H1 (cell line): Measurements from ENCODE around the gene CPD. TPM values are rescaled to one million over a fixed set of nuclear protein-coding genes. Genes with fewer than 3 reads are reported as not detected.

ENCODE experiments used
- CTCF ChIA-PET: fragments of 300-600 bp; sonication (Branson Sonifier 250); formaldehyde crosslinking; loops from one replicate; lab custom pipeline; 2021; ENCODE audit not compliant: partially characterized antibody; lab: Charles Lee
- POLR2A ChIA-PET: fragments of 300-600 bp; sonication (Branson Sonifier 250); formaldehyde crosslinking; loops from one replicate; lab custom pipeline; 2021; ENCODE audit warnings: inconsistent platforms; ENCODE audit not compliant: partially characterized antibody; lab: Charles Lee
- DNase-seq, 2 experiments: peaks; one replicate each; pipeline versions ENCODE4 v3.0.0 to v3.0.0-alpha.2; 2010 to 2022; ENCODE audit warnings: low spot score in 2 of 2, low read depth in 1 of 2, mixed read lengths in 1 of 2
- FAIRE-seq: peaks from 2 replicates; lab custom pipeline; 2011; peaks lifted over from hg19 to GRCh38; lab: Jason Lieb, UNC
- H2AFZ ChIP-seq: 2 replicates; pipeline ENCODE4 v1.8.1; 2012; ENCODE audit warnings: low read length, inconsistent platforms
- H2AK5ac ChIP-seq: 2 replicates; pipeline ENCODE4 v1.6.1; 2013; ENCODE audit warnings: low read depth, low read length
- H2BK120ac ChIP-seq: replicated peaks from 2 replicates; pipeline ENCODE3; 2013; ENCODE audit warnings: low read depth, low read length, inconsistent platforms
- H2BK12ac ChIP-seq: 2 replicates; pipeline ENCODE4 v1.6.1; 2013; ENCODE audit warnings: low read depth, low read length
- H2BK15ac ChIP-seq: 2 replicates; pipeline ENCODE4 v1.6.1; 2013; ENCODE audit warnings: low read length
- H2BK20ac ChIP-seq: 2 replicates; pipeline ENCODE4 v1.6.1; 2013; ENCODE audit warnings: low read length
- H2BK5ac ChIP-seq: 2 replicates; pipeline ENCODE4 v1.6.1; 2013; ENCODE audit warnings: low read depth, low read length
- H3K14ac ChIP-seq: 2 replicates; pipeline ENCODE4 v1.6.1; 2013; ENCODE audit warnings: inconsistent platforms; ENCODE audit not compliant: insufficient read length
- H3K18ac ChIP-seq: 2 replicates; pipeline ENCODE4 v1.6.1; 2013; ENCODE audit warnings: low read length; ENCODE audit errors: extremely low read depth
- H3K23ac ChIP-seq: 2 replicates; pipeline ENCODE4 v1.6.1; 2013; ENCODE audit warnings: inconsistent platforms; ENCODE audit not compliant: insufficient read length
- H3K23me2 ChIP-seq: 2 replicates; pipeline ENCODE4 v1.6.1; 2013; ENCODE audit warnings: low read depth, low read length
- H3K27ac ChIP-seq: 2 replicates; pipeline ENCODE4 v1.6.1; 2011; ENCODE audit warnings: low read depth, low read length, inconsistent platforms
- H3K27me3 ChIP-seq, 4 experiments: replicated peaks in 1 of 4; 1 replicate in 1 of 4; 2 replicates in 3 of 4; pipeline versions ENCODE4 v1.6.1 to v1.8.1; 2011 to 2013; ENCODE audit warnings: low read length in 3 of 4, mild to moderate bottlenecking in 3 of 4, inconsistent platforms in 2 of 4, mixed read lengths in 2 of 4, moderate library complexity in 1 of 4; ENCODE audit not compliant: control insufficient read depth in 3 of 4, insufficient read depth in 3 of 4; ENCODE audit errors: extremely low read depth in 1 of 4
- H3K36me3 ChIP-seq, 4 experiments: 2 replicates each; pipeline versions ENCODE4 v1.6.1 to v1.8.1; 2011 to 2013; ENCODE audit warnings: mild to moderate bottlenecking in 4 of 4, low read length in 3 of 4, moderate library complexity in 2 of 4, control low read depth in 1 of 4, inconsistent platforms in 1 of 4; ENCODE audit not compliant: insufficient read depth in 4 of 4, control insufficient read depth in 2 of 4
- H3K4ac ChIP-seq: replicated peaks from 2 replicates; pipeline ENCODE3; 2013; ENCODE audit warnings: low read length, low read depth, mixed read lengths, inconsistent platforms; ENCODE audit not compliant: insufficient read length
- H3K4me1 ChIP-seq, 4 experiments: replicated peaks in 1 of 4; 1 replicate in 1 of 4; 2 replicates in 3 of 4; pipeline versions ENCODE4 v1.6.1 to v1.8.1; 2011 to 2013; ENCODE audit warnings: low read length in 3 of 4, inconsistent platforms in 2 of 4, mixed read lengths in 1 of 4; ENCODE audit not compliant: insufficient read depth in 4 of 4, control insufficient read depth in 3 of 4
- H3K4me2 ChIP-seq, 2 experiments: 2 replicates each; pipeline versions ENCODE4 v1.6.1 to v1.8.1; 2011 to 2013; ENCODE audit warnings: low read depth in 2 of 2, low read length in 2 of 2, control low read depth in 1 of 2, inconsistent platforms in 1 of 2, mild to moderate bottlenecking in 1 of 2; ENCODE audit not compliant: insufficient read depth in 1 of 2
- H3K4me3 ChIP-seq, 4 experiments: fragments of 200-600, 300-600 bp in 1 of 4; sonication (generic), shearing (Covaris generic), sonication (Bioruptor Twin) in 1 of 4; 2 replicates each; pipeline versions ENCODE4 v1.5.1 to v1.8.1; 2011 to 2016; ENCODE audit warnings: low read length in 4 of 4, low read depth in 3 of 4, control low read depth in 2 of 4, inconsistent platforms in 2 of 4, mild to moderate bottlenecking in 2 of 4, mixed read lengths in 1 of 4, moderate library complexity in 1 of 4; ENCODE audit not compliant: insufficient read depth in 2 of 4; ENCODE audit errors: extremely low read depth in 1 of 4
- H3K56ac ChIP-seq: replicated peaks from 2 replicates; pipeline ENCODE3; 2013; ENCODE audit warnings: low read depth, mild to moderate bottlenecking, mixed read lengths, low read length, inconsistent platforms; ENCODE audit not compliant: insufficient read length
- H3K79me1 ChIP-seq: 2 replicates; pipeline ENCODE4 v1.6.1; 2013; ENCODE audit warnings: low read depth, low read length, control low read depth
- H3K79me2 ChIP-seq, 2 experiments: 2 replicates each; pipeline versions ENCODE4 v1.6.1 to v1.8.1; 2012 to 2013; ENCODE audit warnings: low read length in 2 of 2, mild to moderate bottlenecking in 2 of 2, inconsistent platforms in 1 of 2; ENCODE audit not compliant: insufficient read depth in 2 of 2, control insufficient read depth in 1 of 2
- H3K9ac ChIP-seq, 4 experiments: replicated peaks in 1 of 4; 1 replicate in 1 of 4; 2 replicates in 3 of 4; pipeline versions ENCODE4 v1.6.1 to v1.8.1; 2011 to 2013; ENCODE audit warnings: low read depth in 3 of 4, low read length in 3 of 4, control low read depth in 2 of 4, mild to moderate bottlenecking in 2 of 4, moderate library complexity in 2 of 4, inconsistent platforms in 1 of 4; ENCODE audit errors: extremely low read depth in 1 of 4
- H3K9me3 ChIP-seq, 2 experiments: 2 replicates each; pipeline versions ENCODE4 v1.6.1 to v1.8.1; 2012 to 2013; ENCODE audit warnings: mild to moderate bottlenecking in 2 of 2, moderate library complexity in 2 of 2, control low read depth in 1 of 2, inconsistent platforms in 1 of 2, low read depth in 1 of 2, low read length in 1 of 2, mixed read lengths in 1 of 2; ENCODE audit not compliant: insufficient read depth in 2 of 2
- H4K20me1 ChIP-seq, 2 experiments: replicated peaks in 1 of 2; 2 replicates each; pipeline versions ENCODE3 to v1.8.1; 2011 to 2013; ENCODE audit warnings: inconsistent platforms in 2 of 2, low read length in 2 of 2, mild to moderate bottlenecking in 1 of 2; ENCODE audit not compliant: insufficient read depth in 2 of 2, control insufficient read depth in 1 of 2
- H4K5ac ChIP-seq: 2 replicates; pipeline ENCODE4 v1.6.1; 2013; ENCODE audit warnings: low read length, low read depth, mixed read lengths, inconsistent platforms; ENCODE audit not compliant: insufficient read length
- H4K8ac ChIP-seq: 2 replicates; pipeline ENCODE4 v1.8.0; 2013; ENCODE audit warnings: mild to moderate bottlenecking, moderate library complexity, low read length, inconsistent platforms; ENCODE audit not compliant: insufficient read depth; ENCODE audit errors: extremely low read depth
- H4K91ac ChIP-seq: replicated peaks from 2 replicates; pipeline ENCODE3; 2013; ENCODE audit warnings: low read length, mixed read lengths, inconsistent platforms; ENCODE audit not compliant: insufficient read length
- EGR1 ChIP-seq: IDR thresholded peaks from 2 replicates; pipeline ENCODE4 v1.6.1; 2011; ENCODE audit warnings: low read depth, low read length, borderline replicate concordance
- HDAC2 ChIP-seq, 2 experiments: fragments of 300-600 bp in 1 of 2; sonication (generic) in 1 of 2; IDR thresholded peaks; 2 replicates each; pipeline ENCODE4 v1.6.1; 2011 to 2012; ENCODE audit warnings: low read depth in 2 of 2, low read length in 2 of 2, mild to moderate bottlenecking in 2 of 2, moderate library complexity in 2 of 2, borderline replicate concordance in 1 of 2, inconsistent platforms in 1 of 2
- HDAC6 ChIP-seq: IDR thresholded peaks from one replicate; pipeline ENCODE4 v1.7.1; 2012; ENCODE audit warnings: low read depth, mild to moderate bottlenecking, inconsistent platforms, low read length, moderate library complexity
- NANOG ChIP-seq: IDR thresholded peaks from 2 replicates; pipeline ENCODE4 v1.6.1; 2011; ENCODE audit warnings: low read length, low read depth, mild to moderate bottlenecking, inconsistent platforms; ENCODE audit not compliant: insufficient read depth, poor library complexity, severe bottlenecking
- POLR2A ChIP-seq, 2 experiments: IDR thresholded peaks; 1 replicate in 1 of 2; 2 replicates in 1 of 2; pipeline ENCODE4 v1.6.1; 2011; ENCODE audit warnings: low read depth in 2 of 2, low read length in 2 of 2, mild to moderate bottlenecking in 2 of 2; ENCODE audit errors: control extremely low read depth in 1 of 2
- POU5F1 ChIP-seq: IDR thresholded peaks from 2 replicates; pipeline ENCODE4 v1.6.1; 2011; ENCODE audit warnings: low read depth, mild to moderate bottlenecking, low read length, moderate library complexity
- RXRA ChIP-seq: IDR thresholded peaks from 2 replicates; pipeline ENCODE4 v1.6.1; 2011; ENCODE audit warnings: low read depth, mild to moderate bottlenecking, low read length, moderate library complexity; ENCODE audit not compliant: insufficient read depth
- SIRT6 ChIP-seq: IDR thresholded peaks from one replicate; pipeline ENCODE4 v1.7.1; 2012; ENCODE audit warnings: low read length, inconsistent platforms
- WGBS, 2 experiments: shearing (Covaris generic) in 1 of 2; methylation state at CpG; one replicate each; pipeline versions ENCODE4 v1.1.6 to v1.1.7; 2013 to 2015; ENCODE audit warnings: low lambda C conversion rate in 2 of 2, mixed read lengths in 2 of 2, inconsistent platforms in 1 of 2, low coverage in 1 of 2, missing lambda C conversion rate in 1 of 2; ENCODE audit not compliant: insufficient replicate concordance in 2 of 2, insufficient coverage in 1 of 2, insufficient read length in 1 of 2; ENCODE audit errors: extremely low coverage in 1 of 2, missing lambda C conversion rate in 1 of 2; 5-methylcytosine and 5-hydroxymethylcytosine counted together
- polyA plus RNA-seq, 7 experiments: library from polyadenylated mRNA; depleted of rRNA in 3 of 7; stranded (reverse) in 5 of 7; unstranded in 2 of 7; fragments of >200 nt in 5 of 7; fragments of 200-250 nt in 2 of 7; gene quantifications; 1 replicate in 5 of 7; 2 replicates in 1 of 7; 4 replicates in 1 of 7; pipeline versions ENCODE4 v1.2.1 to v1.2.3, GENCODE V29; 2011 to 2013; ENCODE audit warnings: missing spikeins in 2 of 7, mixed read lengths in 2 of 7
- total RNA-seq: library from RNA; stranded (reverse); fragmentation: NEBNext Ultra II Directional; extraction: Animal tissue kit (Norgen Biotek cat#: 25700); gene quantifications from 2 replicates; pipeline ENCODE4 v1.2.1, GENCODE V29; 2021

CPD gene
- total and polyA plus RNA-seq, 2 of the 8 experiments (the other 6 are each of a cell fraction or from before 2014, with no cell fraction given), result 8.6 to 46.2 TPM

DNA sequence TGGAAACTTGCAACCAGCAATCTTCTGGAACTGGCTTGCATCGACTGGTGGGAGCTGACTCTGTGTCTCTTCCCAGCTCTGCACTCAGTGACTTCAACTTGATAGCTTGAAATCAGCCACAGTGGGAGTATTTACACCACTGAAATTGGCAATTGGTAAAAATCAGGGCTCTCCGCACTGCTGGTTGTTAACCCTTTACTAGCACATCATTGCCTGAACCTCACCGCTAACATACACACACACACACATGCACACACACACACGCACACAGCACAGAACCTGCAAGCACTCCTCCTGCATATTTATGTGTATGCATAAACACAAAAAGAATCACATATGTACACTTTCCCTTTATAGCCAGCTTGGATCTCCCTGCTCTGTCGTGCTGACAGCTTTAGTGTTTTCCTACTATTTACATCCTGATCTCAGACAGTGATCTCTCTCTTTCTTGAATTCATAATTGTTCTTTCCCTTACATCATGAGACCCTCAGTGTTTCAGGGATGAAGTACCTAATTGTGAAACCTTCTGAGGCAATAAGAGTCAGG, 37.0 kb upstream of the CPD start:
- no peak overlapping the region for H2BK5ac ChIP-seq
- H3K27ac ChIP-seq, result no peak overlapping the region
- 88% methylated on average over 5 of the region's 5 CpGs; no CpG with 5 or more reads in 1 of the 2 experiments for WGBS, 2 experiments
- H3K4me2 ChIP-seq, result no peak overlapping the region
- no peak overlapping the region for H2BK20ac ChIP-seq
- H2BK15ac ChIP-seq, result no peak overlapping the region
- no peak for TF ChIP-seq RXRA
- TF ChIP-seq HDAC6, result no peak
- no peak for TF ChIP-seq POU5F1
- TF ChIP-seq POLR2A (IDR thresholded peaks at IDR 0.05; ENCODE audit: control extremely low read depth in 1 of 2, low read depth in 2 of 2, low read length in 2 of 2), result no peak
- no peak for TF ChIP-seq NANOG
- no peak for TF ChIP-seq HDAC2 (IDR thresholded peaks at IDR 0.05; ENCODE audit: borderline replicate concordance in 1 of 2, low read depth in 2 of 2, low read length in 2 of 2)
- TF ChIP-seq EGR1, result no peak
- no peak for TF ChIP-seq SIRT6
- no peaks in the 10 kb centered on the region for H4K20me1 ChIP-seq
- FAIRE-seq (no peak), DNase-seq (no peak)
- no peak overlapping the region for H3K14ac ChIP-seq
- H3K9ac ChIP-seq, result no peak overlapping the region
- no peak overlapping the region for H4K5ac ChIP-seq
- H3K18ac ChIP-seq, result no peak overlapping the region
- H2BK12ac ChIP-seq, result no peak overlapping the region
- no peak overlapping the region for H3K56ac ChIP-seq
- H3K23ac ChIP-seq, result no peak overlapping the region
- peaks cover 0 to 4% (median 1%) of the 10 kb centered on the region in 4 experiments; a peak in 3 of 7 replicates for H3K4me1 ChIP-seq
- no peak overlapping the region for H2AK5ac ChIP-seq
- POLR2A ChIA-PET, result no interaction called here
- H2BK120ac ChIP-seq, result no peak overlapping the region
- no peaks in the 10 kb centered on the region; the same call in 1 of the 2 replicates for H3K23me2 ChIP-seq
- CTCF ChIA-PET, result interaction anchor here (0.6 to 7.7 kb wide), 14 partner anchors 11 to 744 kb away, joined by 3 to 57 read pairs (median 5); partner anchors contain the start of gene BLMH
- H3K27me3 ChIP-seq, result no peaks in the 10 kb centered on the region
- H3K4me3 ChIP-seq, result no peak overlapping the region
- H3K4ac ChIP-seq, result no peak overlapping the region
- H3K9me3 ChIP-seq, result no peaks in the 10 kb centered on the region
- no peaks in the 10 kb centered on the region for H3K79me2 ChIP-seq
- H3K79me1 ChIP-seq, result no peaks in the 10 kb centered on the region
- no peak overlapping the region for H4K8ac ChIP-seq
- H3K36me3 ChIP-seq, result no peaks in the 10 kb centered on the region
- H4K91ac ChIP-seq, result no peak overlapping the region
- H2AFZ ChIP-seq, result no peak overlapping the region
